ENCODE data around the gene UBE2V1. TPM values are rescaled to one million over a fixed set of nuclear protein-coding genes. Genes with fewer than 3 reads are reported as not detected.

UBE2V1 gene
- total and polyA plus RNA-seq, 10 of the 15 experiments (the other 5 are each of a cell fraction or from before 2014, with no cell fraction given): 51.8 to 219 (median 141) TPM

GRCh38 chr20:50146732-50147662 is 34.0 kb upstream of the UBE2V1 start (continued):
- TF ChIP-seq CEBPZ (IDR thresholded peaks at IDR 0.05; ENCODE audit: low read depth, low read length) (no peak), MTA2 (IDR thresholded peaks at IDR 0.05; ENCODE audit: low read depth) (no peak), CTCF (IDR thresholded peaks at IDR 0.05 in 2 of 3, conservative IDR thresholded peaks at IDR 0.05 in 1 of 3; ENCODE audit: control insufficient read depth in 2 of 3, extremely low read depth in 1 of 3, insufficient read depth in 1 of 3, low read depth in 3 of 3, low read length in 3 of 3) (no peak), SUPT20H (IDR thresholded peaks at IDR 0.05; ENCODE audit: borderline replicate concordance, control insufficient read depth, low read depth, low read length) (no peak), SMC3 (IDR thresholded peaks at IDR 0.05; ENCODE audit: borderline replicate concordance, low read length) (no peak), NFXL1 (IDR thresholded peaks at IDR 0.05; ENCODE audit: borderline replicate concordance) (no peak), TCF12 (IDR thresholded peaks at IDR 0.05; ENCODE audit: low read depth, low read length) (0 out of 2 replicates have a peak, but pooled peaks have one; percentile 18), MYC (IDR thresholded peaks at IDR 0.05; ENCODE audit: insufficient read depth, insufficient read length, insufficient replicate concordance, low read length, severe bottlenecking) (no peak), NR2F1 (conservative IDR thresholded peaks at IDR 0.05) (peak; percentile 85), NFYB (IDR thresholded peaks at IDR 0.05; ENCODE audit: insufficient read depth, low read depth, low read length) (0 out of 2 replicates have a peak, but pooled peaks have one; percentile 17), PAX5 (IDR thresholded peaks at IDR 0.05; ENCODE audit: borderline replicate concordance, low read depth, low read length) (no peak), GABPA (IDR thresholded peaks at IDR 0.05; ENCODE audit: low read depth) (no peak; the same call in 1 of the 2 replicates)

All from GM12878 (cell line).